ENCODE results near the gene FNDC5.

Gene FNDC5

GRCh38 chr1:32825181-32825580 is 45.5 kb downstream of the FNDC5 start:
- no peak for TF ChIP-seq CTCF (IDR thresholded peaks at IDR 0.05; ENCODE audit: low read depth, low read length)
- DNase-seq (ENCODE audit: low read depth in 2 of 2): no peak
- no peak overlapping the region for H3K4me3 ChIP-seq (replicated peaks in 1 of 2; ENCODE audit: low read depth in 2 of 2, low read length in 2 of 2)

GRCh38 chr1:32818804-32819541 is 51.7 kb downstream of the FNDC5 start:
- peak overlapping the region; percentile 91 for H3K4me3 ChIP-seq (replicated peaks in 1 of 2; ENCODE audit: low read depth in 2 of 2, low read length in 2 of 2)
- DNase-seq (ENCODE audit: low read depth in 2 of 2): no peak
- TF ChIP-seq CTCF (IDR thresholded peaks at IDR 0.05; ENCODE audit: low read depth, low read length): no peak

- peak overlapping the region; percentile 91 for H3K4me3 ChIP-seq (replicated peaks in 1 of 2; ENCODE audit: low read depth in 2 of 2, low read length in 2 of 2)
- peak; percentile 51 to 59 for DNase-seq (ENCODE audit: low read depth in 2 of 2)
- TF ChIP-seq CTCF (IDR thresholded peaks at IDR 0.05; ENCODE audit: low read depth, low read length): no peak
These were observed 52.6 kb downstream of the FNDC5 start for GRCh38 chr1:32817815-32818786.

- no peak for TF ChIP-seq CTCF (IDR thresholded peaks at IDR 0.05; ENCODE audit: low read depth, low read length)
- H3K4me3 ChIP-seq (replicated peaks in 1 of 2; ENCODE audit: low read depth in 2 of 2, low read length in 2 of 2): peak within 1 kb of the TSS; percentile 91
- DNase-seq (ENCODE audit: low read depth in 2 of 2): peak; percentile 98
These were observed 53.4 kb downstream of the FNDC5 start, which contains the start of the genes S100PBP and YARS1 for GRCh38 chr1:32817159-32817814. Gene S100PBP (plus strand): TSS chr1:32817653. CDS start chr1:32826100, 8,447 bp downstream. Gene YARS1 (minus strand): TSS chr1:32817358. CDS start chr1:32817244, 114 bp downstream.

GRCh38 chr1:32816676-32817158 is 54.0 kb downstream of the FNDC5 start:
- peak overlapping the region; percentile 91 for H3K4me3 ChIP-seq (replicated peaks in 1 of 2; ENCODE audit: low read depth in 2 of 2, low read length in 2 of 2)
- no peak for TF ChIP-seq CTCF (IDR thresholded peaks at IDR 0.05; ENCODE audit: low read depth, low read length)
- peak; percentile 42 to 47 for DNase-seq (ENCODE audit: low read depth in 2 of 2)

Measured in cardiac fibroblast (primary cell).